Fibroblast of skin of left quadriceps (primary cell): ENCODE measurements around the gene FGD5.

ENCODE experiments used
- DNase-seq, 2 experiments: peaks; one replicate each; pipeline ENCODE4 v3.0.0-alpha.2; 2013; ENCODE audit warnings: low read depth in 2 of 2

The FGD5 gene

GRCh38 chr3:14787630-14788029 is 31.1 kb upstream of the FGD5 start:
- DNase-seq = no peak

- no peak for DNase-seq
Measured at GRCh38 chr3:14788644-14789043, 30.1 kb upstream of the FGD5 start.

- DNase-seq = no peak
Measured at GRCh38 chr3:14789221-14789620, 29.5 kb upstream of the FGD5 start.

GRCh38 chr3:14789640-14790285 is 29.0 kb upstream of the FGD5 start:
- DNase-seq = no peak

DNA sequence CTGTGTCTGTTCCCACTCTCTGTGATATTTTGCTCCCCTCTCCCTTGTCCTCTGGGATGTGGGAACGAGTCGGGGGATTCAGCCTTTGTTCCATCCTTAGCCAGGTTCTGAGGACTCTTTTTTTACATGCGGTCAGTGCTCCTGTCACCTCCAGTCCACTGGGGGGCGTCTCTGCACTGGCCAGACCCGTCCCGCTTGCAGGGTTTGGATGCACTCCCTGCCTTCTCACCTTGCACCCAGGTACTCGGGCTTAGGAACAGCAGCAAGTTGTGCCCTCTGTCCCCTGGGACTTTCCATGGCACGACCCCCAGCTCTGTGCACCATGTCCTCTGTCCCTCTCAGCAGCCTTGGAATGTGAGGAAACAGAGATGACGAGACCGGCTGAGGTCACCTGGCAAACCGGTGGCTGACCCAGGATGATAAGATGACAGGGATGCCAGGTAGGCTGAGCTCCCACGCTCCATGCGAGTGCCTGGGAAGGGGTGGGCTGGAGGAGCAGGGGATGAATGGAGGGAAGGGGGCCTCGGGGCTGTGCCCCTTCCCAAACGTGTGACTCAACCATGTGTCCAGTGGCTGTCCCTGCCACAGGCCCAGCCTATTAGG is 27.3 kb upstream of the FGD5 start:
- DNase-seq = no peak

DNA sequence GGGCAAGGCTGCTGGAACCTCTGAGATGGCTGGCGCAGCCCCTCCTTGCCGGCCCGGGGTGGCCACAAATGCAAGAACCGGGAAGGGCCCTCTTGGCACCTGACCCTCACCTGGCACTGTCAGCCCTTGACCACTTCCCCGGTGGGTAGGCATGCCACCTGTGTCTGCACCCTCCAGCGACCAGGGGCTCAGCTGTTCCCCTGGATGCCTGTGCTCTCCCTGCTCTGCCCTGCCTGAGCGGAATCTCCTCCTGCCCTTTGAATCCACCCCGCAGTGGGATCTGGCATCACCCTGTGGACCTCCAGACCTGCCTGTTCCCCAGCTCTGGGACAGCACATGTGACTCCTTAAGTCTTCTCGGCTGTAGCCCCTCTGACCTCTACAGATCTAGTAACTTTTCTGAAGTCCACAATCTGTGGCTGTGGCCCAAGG is 26.1 kb upstream of the FGD5 start:
- no peak for DNase-seq

DNA sequence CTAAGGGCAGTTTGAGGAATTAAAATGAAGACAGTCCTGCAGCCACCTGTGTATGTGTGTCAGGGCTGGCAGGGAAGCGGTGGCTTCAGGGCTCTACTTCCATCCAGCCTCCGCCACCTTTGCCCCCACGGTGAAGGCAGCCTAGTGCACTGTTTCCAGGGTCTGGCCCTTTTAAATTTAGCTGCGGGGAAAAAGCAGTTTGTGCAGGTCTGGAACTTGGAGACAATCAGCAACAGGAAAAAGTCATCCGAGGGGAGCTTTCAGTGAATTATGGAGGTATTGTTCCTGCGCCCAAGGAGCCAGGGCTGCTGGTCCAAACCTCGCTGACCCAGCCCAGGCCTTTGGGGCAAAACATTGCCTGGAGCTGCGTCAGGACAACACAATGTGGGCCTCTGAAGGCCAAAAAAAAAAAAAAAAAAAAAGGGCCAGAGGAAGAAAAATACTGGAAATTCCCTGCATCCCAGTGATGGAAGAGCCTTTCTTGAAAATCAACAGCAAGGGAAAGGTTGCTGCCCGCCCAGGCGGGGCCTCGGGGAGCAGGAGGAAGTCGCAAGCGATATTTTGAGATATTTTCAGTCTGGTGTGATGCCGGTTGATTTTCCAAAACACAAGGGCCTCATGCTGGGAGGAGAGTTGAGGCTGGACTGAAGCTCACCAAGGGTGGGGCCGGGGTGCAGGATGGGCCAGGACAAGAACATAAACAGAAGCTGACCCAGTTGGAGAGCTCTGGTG is 25.5 kb upstream of the FGD5 start:
- no peak for DNase-seq

DNA sequence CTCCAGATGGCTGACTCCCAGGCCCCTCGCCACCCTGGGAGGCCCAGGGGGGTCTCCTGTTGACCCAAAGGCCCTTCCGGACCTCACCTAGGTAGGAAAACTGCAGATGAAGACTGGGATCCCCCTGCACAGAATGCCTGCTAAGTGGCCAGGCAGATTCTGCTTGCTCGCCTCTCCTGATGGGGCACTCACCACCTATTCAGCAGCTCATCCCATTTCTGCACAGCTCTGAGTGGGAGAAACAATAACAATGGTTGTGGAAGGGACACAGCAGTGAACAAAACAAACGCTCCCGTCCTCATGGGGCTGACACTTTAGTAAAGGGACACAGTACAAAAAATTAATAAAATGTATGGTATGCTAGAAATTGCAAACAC is 24.9 kb upstream of the FGD5 start:
- no peak for DNase-seq

DNA sequence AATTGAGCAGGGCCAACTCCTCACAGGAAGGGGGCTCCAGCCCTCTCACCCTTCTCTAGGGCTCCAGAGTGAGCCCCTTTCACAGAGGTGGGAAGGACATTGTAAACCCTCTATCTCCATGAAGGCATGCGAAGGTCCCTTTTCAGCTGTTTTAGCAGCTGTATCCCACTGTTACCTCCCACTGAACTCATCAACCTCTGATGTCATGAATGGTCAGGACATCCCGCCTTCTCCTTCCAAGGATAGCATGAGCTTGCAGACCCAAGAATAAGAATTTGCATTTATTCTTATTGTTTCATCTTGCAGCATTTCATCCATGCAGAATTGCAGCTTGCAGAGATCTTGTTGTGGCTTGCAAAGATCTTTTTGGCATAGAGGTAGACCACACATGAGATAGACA is 24.3 kb upstream of the FGD5 start:
- no peak for DNase-seq

- no peak for DNase-seq
Measured at GRCh38 chr3:14795996-14796395, 22.8 kb upstream of the FGD5 start.

GRCh38 chr3:14796403-14797077 is 22.2 kb upstream of the FGD5 start:
- DNase-seq = no peak

DNA sequence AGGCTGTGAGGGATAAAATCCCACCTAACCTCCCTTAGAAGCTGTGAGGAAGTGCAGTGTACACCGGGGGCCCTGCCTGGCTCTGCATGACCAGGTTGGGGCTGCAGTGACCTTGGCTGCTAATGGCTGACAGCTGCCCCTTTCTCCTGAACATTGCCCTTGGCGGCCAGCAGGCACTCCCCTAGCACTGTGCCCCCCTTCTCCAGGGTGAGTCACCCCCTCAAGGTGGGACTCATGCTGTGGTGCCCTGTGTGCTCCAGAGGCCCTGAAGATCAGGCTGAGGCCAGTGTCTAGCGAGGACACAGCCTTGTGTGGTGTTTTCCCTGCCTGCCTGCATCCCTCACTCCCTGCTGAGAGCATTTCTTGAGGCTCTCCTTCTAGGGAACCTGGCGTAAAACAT is 21.0 kb upstream of the FGD5 start:
- no peak for DNase-seq

GRCh38 chr3:14798231-14798630 is 20.5 kb upstream of the FGD5 start:
- DNase-seq = no peak

DNA sequence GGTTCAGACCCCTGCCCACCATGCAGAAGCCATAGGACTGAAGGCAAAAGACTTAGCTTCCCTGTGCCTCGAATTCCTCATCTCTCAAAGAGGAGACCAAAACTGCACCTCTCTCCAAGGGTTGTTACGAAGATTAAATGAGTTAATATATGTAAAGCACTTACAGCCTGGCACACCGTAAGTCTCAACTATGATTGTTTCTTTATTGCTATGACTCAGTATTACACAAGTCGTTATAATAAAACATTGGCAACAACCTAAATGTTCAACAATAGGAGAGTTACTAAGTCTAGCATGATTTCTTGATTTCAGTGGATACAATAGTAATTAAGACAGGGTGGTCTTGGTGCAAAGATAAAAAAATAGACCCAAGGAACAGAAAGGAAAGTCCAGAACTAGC is 19.6 kb upstream of the FGD5 start:
- DNase-seq = no peak

- DNase-seq = no peak
Measured at GRCh38 chr3:14801031-14801430, 17.7 kb upstream of the FGD5 start.

DNA sequence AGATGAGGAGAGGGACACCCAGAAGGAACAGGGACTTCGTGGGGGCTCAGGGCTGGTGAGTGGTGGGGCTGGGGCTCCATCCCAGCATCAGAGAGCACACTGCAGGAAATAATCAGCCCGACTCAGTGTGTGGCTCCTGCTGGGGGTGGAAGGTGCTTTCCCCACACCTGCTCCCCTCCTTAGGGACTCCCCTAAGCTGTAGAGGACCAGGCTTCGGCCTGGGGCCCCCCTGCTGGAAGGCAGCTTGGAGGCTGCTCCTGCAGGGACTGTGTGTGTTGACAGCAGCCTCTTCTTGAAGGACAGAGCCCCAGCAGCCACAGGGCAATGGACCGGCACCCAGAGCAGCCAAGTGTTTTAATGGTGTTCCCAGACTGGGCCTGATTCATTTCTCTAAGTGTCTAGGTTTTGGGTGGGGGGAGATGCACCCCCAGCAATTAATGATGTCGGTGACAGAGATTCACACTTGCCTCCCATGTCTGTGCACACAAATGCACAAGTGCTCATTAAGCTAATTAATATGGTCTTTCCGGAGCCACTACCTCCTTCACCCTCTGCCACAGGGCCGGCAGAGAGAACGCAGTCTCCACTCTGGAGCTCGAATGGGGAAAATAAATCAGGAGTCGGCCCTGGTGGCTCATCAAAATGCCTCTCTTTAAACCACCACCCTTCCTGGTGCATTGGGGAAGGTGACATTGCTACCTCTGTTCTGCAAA is 16.9 kb upstream of the FGD5 start:
- no peak for DNase-seq

DNA sequence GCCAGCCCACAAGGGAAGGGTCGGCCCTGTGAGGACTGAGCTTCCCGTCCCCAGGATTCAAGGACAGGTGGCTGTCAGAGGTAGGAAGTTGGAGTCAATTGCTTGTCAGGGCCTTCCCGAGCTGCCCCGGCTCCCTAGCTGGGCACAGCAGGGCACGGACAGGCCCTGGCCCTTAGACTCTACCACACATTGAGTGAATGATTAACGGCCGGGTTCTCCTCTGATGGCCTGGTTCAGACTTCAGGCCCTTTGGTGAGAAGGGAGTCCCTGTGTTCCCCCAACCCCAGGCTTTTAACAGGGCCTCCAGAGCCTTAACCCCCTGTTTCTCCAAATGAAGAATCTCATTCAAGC is 16.4 kb upstream of the FGD5 start:
- no peak for DNase-seq

GRCh38 chr3:14803101-14803980 is 15.4 kb upstream of the FGD5 start:
- no peak for DNase-seq

DNA sequence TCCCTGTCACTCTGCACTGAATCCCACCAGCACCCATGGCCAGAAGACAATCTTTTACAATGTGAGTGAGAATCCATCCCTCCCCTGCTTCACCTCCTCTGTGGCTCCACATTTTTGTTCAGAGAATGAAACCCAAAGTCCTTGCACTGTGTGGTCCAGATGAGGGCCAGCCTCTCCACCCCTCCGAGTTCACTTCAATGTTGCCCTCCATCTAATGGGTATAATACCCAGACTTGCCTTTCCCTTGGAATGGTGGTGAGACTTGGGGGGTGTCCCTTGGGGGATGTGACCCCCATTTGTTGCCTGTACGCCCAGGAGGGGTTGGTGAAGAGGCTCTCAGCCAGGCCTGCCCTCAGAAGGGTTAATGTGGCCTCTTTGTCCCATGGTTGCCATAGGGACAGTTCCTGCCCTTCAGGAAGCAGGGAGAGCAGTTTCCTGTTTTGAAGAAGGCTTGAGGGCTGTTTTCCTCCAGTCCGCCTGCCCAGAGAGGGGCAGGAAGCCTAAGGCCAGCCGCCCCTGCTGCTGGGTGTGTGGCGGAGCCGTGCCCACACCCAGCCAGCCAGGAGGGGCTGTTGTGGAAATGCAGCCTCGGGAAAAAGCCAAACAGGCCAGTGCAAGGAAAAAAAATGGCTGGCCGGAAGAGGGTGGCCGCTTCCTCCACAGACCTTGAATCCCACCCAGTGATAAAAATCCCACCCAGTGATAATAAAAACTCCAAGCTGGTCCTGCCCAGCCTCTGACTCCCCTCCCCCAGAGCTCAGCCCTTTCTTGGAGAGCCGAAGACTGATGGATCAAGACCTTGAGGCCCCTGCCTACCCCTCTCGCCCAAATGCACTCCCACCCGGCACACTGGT is 14.6 kb upstream of the FGD5 start:
- no peak for DNase-seq
